Nephron (organoid): ENCODE measurements around the gene OXER1.

Experiments
- H3K27ac Mint-ChIP-seq, 3 experiments: 2 replicates each; pipeline ENCODE4 v1.8.0; 2020; ENCODE audit warnings: mixed read lengths in 3 of 3, mild to moderate bottlenecking in 2 of 3, moderate library complexity in 1 of 3
- H3K27me3 Mint-ChIP-seq: 2 replicates; pipeline ENCODE4 v1.8.0; 2021; ENCODE audit warnings: low read depth, mild to moderate bottlenecking, moderate library complexity, mixed read lengths
- H3K36me3 Mint-ChIP-seq: 2 replicates; pipeline ENCODE4 v1.8.0; 2020; ENCODE audit warnings: low read depth, mixed read lengths
- H3K4me1 Mint-ChIP-seq: 2 replicates; pipeline ENCODE4 v1.8.0; 2020; ENCODE audit warnings: mixed read lengths
- H3K4me3 Mint-ChIP-seq, 3 experiments: 2 replicates each; pipeline ENCODE4 v1.8.0; 2020; ENCODE audit warnings: mild to moderate bottlenecking in 3 of 3, mixed read lengths in 3 of 3, moderate library complexity in 2 of 3
- H3K9me3 Mint-ChIP-seq: 2 replicates; pipeline ENCODE4 v1.8.0; 2020; ENCODE audit warnings: mixed read lengths
- CTCF ChIP-seq, 3 experiments: fragments of 200-600 bp; sonication (generic); IDR thresholded peaks; one replicate each; pipeline ENCODE4 v1.5.0; 2021; ENCODE audit warnings: antibody characterized with exemption in 3 of 3; ENCODE audit not compliant: unreplicated experiment in 3 of 3

OXER1 gene

GRCh38 chr2:42771546-42772153 is 7.7 kb upstream of the OXER1 start:
- H3K4me3 Mint-ChIP-seq = no peak overlapping the region
- no peak for TF ChIP-seq CTCF (IDR thresholded peaks at IDR 0.05; ENCODE audit: unreplicated experiment in 3 of 3)
- H3K36me3 Mint-ChIP-seq = peaks cover 32% of the 10 kb centered on the region
- no peaks in the 10 kb centered on the region for H3K4me1 Mint-ChIP-seq
- H3K9me3 Mint-ChIP-seq = no peaks in the 10 kb centered on the region
- H3K27me3 Mint-ChIP-seq = no peaks in the 10 kb centered on the region
- no peak overlapping the region for H3K27ac Mint-ChIP-seq

- Mint-ChIP-seq H3K9me3 (no peaks in the 10 kb centered on the region), H3K4me3 (no peak overlapping the region), H3K27me3 (no peaks in the 10 kb centered on the region), H3K27ac (no peak overlapping the region), H3K4me1 (no peaks in the 10 kb centered on the region), H3K36me3 (peaks cover 23% of the 10 kb centered on the region)
- peak in 2 of 3 experiments; percentile 41 to 45 for TF ChIP-seq CTCF (IDR thresholded peaks at IDR 0.05; ENCODE audit: unreplicated experiment in 3 of 3)
Observed at GRCh38 chr2:42770288-42771131, 6.6 kb upstream of the OXER1 start.

GRCh38 chr2:42769583-42770287 is 5.8 kb upstream of the OXER1 start:
- Mint-ChIP-seq H3K27ac (no peak overlapping the region), H3K27me3 (no peaks in the 10 kb centered on the region), H3K4me3 (no peak overlapping the region), H3K36me3 (peaks cover 15% of the 10 kb centered on the region), H3K9me3 (no peaks in the 10 kb centered on the region), H3K4me1 (no peaks in the 10 kb centered on the region)
- TF ChIP-seq CTCF (IDR thresholded peaks at IDR 0.05; ENCODE audit: unreplicated experiment in 3 of 3) = no peak

- Mint-ChIP-seq H3K4me1 (no peaks in the 10 kb centered on the region), H3K27me3 (no peaks in the 10 kb centered on the region), H3K27ac (no peak overlapping the region), H3K36me3 (peaks cover 9% of the 10 kb centered on the region), H3K4me3 (no peak overlapping the region), H3K9me3 (no peaks in the 10 kb centered on the region)
- no peak for TF ChIP-seq CTCF (IDR thresholded peaks at IDR 0.05; ENCODE audit: unreplicated experiment in 3 of 3)
Observed at GRCh38 chr2:42768706-42769256, 4.8 kb upstream of the OXER1 start.

- no peak for TF ChIP-seq CTCF (IDR thresholded peaks at IDR 0.05; ENCODE audit: unreplicated experiment in 3 of 3)
- no peak overlapping the region for H3K4me3 Mint-ChIP-seq
Observed at GRCh38 chr2:42767899-42768705, 4.2 kb upstream of the OXER1 start.

More at GRCh38 chr2:42767899-42768705, 4.2 kb upstream of the OXER1 start:
- Mint-ChIP-seq H3K4me1 (no peaks in the 10 kb centered on the region), H3K27me3 (no peaks in the 10 kb centered on the region), H3K27ac (no peak overlapping the region), H3K9me3 (no peaks in the 10 kb centered on the region), H3K36me3 (peaks cover 7% of the 10 kb centered on the region)
